ENCODE results near the gene RGS4.
"Not testable (repeated sequence)": the region's sequence is repeated elsewhere in the genome, so short reads cannot be mapped to it uniquely, and the experiment has no call there.

The RGS4 gene

GRCh38 chr1:163076981-163077761 lies 8.0 kb downstream of the RGS4 start:
- in situ Hi-C loops (cut with MboI; ENCODE audit: low pct_unique_long_range_greater_than_20kb, low sequenced_read_pairs, unreplicated experiment) = no loop called here
- no peak for DNase-seq (ENCODE audit: low spot score)
- TF ChIP-seq, protein P1, sequence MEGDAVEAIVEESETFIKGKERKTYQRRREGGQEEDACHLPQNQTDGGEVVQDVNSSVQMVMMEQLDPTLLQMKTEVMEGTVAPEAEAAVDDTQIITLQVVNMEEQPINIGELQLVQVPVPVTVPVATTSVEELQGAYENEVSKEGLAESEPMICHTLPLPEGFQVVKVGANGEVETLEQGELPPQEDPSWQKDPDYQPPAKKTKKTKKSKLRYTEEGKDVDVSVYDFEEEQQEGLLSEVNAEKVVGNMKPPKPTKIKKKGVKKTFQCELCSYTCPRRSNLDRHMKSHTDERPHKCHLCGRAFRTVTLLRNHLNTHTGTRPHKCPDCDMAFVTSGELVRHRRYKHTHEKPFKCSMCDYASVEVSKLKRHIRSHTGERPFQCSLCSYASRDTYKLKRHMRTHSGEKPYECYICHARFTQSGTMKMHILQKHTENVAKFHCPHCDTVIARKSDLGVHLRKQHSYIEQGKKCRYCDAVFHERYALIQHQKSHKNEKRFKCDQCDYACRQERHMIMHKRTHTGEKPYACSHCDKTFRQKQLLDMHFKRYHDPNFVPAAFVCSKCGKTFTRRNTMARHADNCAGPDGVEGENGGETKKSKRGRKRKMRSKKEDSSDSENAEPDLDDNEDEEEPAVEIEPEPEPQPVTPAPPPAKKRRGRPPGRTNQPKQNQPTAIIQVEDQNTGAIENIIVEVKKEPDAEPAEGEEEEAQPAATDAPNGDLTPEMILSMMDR (IDR thresholded peaks at IDR 0.05; ENCODE audit: extremely low read depth, insufficient read depth, missing control alignments) = no peak

DNA sequence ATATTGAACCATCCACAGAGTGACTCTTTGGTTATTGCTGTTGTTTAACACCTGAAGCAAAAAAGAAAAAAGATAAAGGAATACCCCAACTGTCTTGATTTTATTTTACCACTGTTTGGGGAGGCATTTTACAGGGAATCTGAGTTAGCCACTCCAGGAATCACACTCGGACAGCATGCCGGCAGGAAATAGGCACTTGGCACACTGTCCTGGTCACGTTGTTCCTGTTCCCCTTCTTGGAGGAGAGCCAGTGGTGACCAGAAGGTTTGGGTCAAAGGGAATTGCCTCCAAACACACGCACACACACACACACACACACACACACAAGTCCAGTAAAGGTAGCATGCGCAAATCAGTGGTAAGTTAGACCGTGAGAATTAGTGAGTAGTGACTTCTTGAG lies 13.8 kb downstream of the RGS4 start:
- DNase-seq (ENCODE audit: low spot score) = no peak
- TF ChIP-seq, protein P1 (IDR thresholded peaks at IDR 0.05; ENCODE audit: extremely low read depth, insufficient read depth, missing control alignments) = no peak
- in situ Hi-C loops (cut with MboI; ENCODE audit: low pct_unique_long_range_greater_than_20kb, low sequenced_read_pairs, unreplicated experiment) = no loop called here

- TF ChIP-seq, protein P1 (IDR thresholded peaks at IDR 0.05; ENCODE audit: extremely low read depth, insufficient read depth, missing control alignments) = no peak
- DNase-seq (ENCODE audit: low spot score) = no peak
- in situ Hi-C loops (cut with MboI; ENCODE audit: low pct_unique_long_range_greater_than_20kb, low sequenced_read_pairs, unreplicated experiment) = no loop called here
Observed at GRCh38 chr1:163083690-163084089, 14.5 kb downstream of the RGS4 start.

- TF ChIP-seq, protein P1 (IDR thresholded peaks at IDR 0.05; ENCODE audit: extremely low read depth, insufficient read depth, missing control alignments) = no peak
- no peak for DNase-seq (ENCODE audit: low spot score)
- in situ Hi-C loops (cut with MboI; ENCODE audit: low pct_unique_long_range_greater_than_20kb, low sequenced_read_pairs, unreplicated experiment) = no loop called here
Observed at GRCh38 chr1:163084330-163084729, 15.2 kb downstream of the RGS4 start.

- DNase-seq (ENCODE audit: low spot score) = no peak
- TF ChIP-seq, protein P1 (IDR thresholded peaks at IDR 0.05; ENCODE audit: extremely low read depth, insufficient read depth, missing control alignments) = no peak
- in situ Hi-C loops (cut with MboI; ENCODE audit: low pct_unique_long_range_greater_than_20kb, low sequenced_read_pairs, unreplicated experiment) = no loop called here
Observed at GRCh38 chr1:163085041-163085903, 16.1 kb downstream of the RGS4 start.

DNA sequence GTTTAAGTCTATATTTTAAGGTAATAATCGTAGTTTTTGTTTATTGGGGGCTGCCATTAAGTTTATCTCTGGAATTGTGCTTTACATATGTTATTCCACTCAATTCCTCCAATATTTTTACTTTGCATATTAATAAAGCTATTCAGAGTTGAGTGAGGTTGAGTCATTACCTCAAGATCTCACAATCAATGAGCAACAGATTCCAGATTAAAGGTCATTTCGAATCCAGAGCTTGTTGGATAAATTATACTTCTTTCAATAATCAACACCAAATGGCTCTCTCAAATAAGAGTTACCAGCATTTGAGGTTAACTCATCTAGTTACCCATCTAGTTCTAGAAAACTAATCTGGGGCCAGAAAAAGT lies 16.7 kb downstream of the RGS4 start:
- in situ Hi-C loops (cut with MboI; ENCODE audit: low pct_unique_long_range_greater_than_20kb, low sequenced_read_pairs, unreplicated experiment) = no loop called here
- DNase-seq (ENCODE audit: low spot score) = no peak

DNA sequence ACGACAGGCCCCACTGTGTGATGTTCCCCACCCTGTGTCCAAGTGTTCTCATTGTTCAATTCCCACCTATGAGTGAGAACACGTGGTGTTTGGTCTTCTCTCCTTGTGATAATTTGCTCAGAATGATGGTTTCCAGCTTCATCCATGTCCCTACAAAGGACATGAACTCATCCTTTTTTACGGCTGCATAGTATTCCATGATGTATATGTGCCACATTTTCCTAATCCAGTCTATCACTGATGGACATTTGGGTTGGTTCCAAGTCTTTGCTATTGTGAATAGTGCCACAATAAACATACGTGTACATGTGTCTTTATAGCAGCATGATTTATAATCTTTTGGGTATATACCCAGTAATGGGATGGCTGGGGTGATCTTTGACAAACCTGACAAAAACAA lies 20.0 kb downstream of the RGS4 start:
- in situ Hi-C loops (cut with MboI; ENCODE audit: low pct_unique_long_range_greater_than_20kb, low sequenced_read_pairs, unreplicated experiment); DNase-seq (ENCODE audit: low spot score): not testable (repeated sequence)

More for the DNA sequence above, 16.7 kb downstream of the RGS4 start:
- TF ChIP-seq, protein P1 (IDR thresholded peaks at IDR 0.05; ENCODE audit: extremely low read depth, insufficient read depth, missing control alignments) = no peak

Measured in GM13977 (cell line).